ENCODE data around the gene PIP4P1.
A peak's percentile ranks its signal among the peaks of the same experiment; 100 is the strongest.

PIP4P1 gene

GRCh38 chr14:20438664-20439063 lies 22.6 kb downstream of the PIP4P1 start:
- no peak for DNase-seq (ENCODE audit: low read depth in 2 of 2)

GRCh38 chr14:20436363-20436755 lies 24.9 kb downstream of the PIP4P1 start:
- no peak for DNase-seq (ENCODE audit: low read depth in 2 of 2)

- no peak for DNase-seq (ENCODE audit: low read depth in 2 of 2)
Measured at GRCh38 chr14:20435582-20436362, 25.5 kb downstream of the PIP4P1 start, which contains the start of gene KLHL33. Gene KLHL33, minus strand, starts transcription at chr14:20436166. Its CDS starts 355 bp downstream, at chr14:20435811.

- no peak for DNase-seq (ENCODE audit: low read depth in 2 of 2)
Measured at GRCh38 chr14:20434701-20435581, 26.3 kb downstream of the PIP4P1 start.

- no peak for DNase-seq (ENCODE audit: low read depth in 2 of 2)
Measured at GRCh38 chr14:20429801-20430669, 31.2 kb downstream of the PIP4P1 start.

GRCh38 chr14:20428802-20429201 lies 32.4 kb downstream of the PIP4P1 start:
- no peak for DNase-seq (ENCODE audit: low read depth in 2 of 2)

- DNase-seq (ENCODE audit: low read depth in 2 of 2), result no peak
Measured at GRCh38 chr14:20428010-20428365, 33.2 kb downstream of the PIP4P1 start.

- no peak for DNase-seq (ENCODE audit: low read depth in 2 of 2)
Measured at GRCh38 chr14:20427231-20428009, 33.8 kb downstream of the PIP4P1 start.

- no peak for DNase-seq (ENCODE audit: low read depth in 2 of 2)
Measured at GRCh38 chr14:20424851-20425250, 36.4 kb downstream of the PIP4P1 start.

- no peak for DNase-seq (ENCODE audit: low read depth in 2 of 2)
Measured at GRCh38 chr14:20422886-20423285, 38.3 kb downstream of the PIP4P1 start.

- no peak for DNase-seq (ENCODE audit: low read depth in 2 of 2)
Measured at GRCh38 chr14:20421267-20421666, 40.0 kb downstream of the PIP4P1 start.

- DNase-seq (ENCODE audit: low read depth in 2 of 2), result no peak
Measured at GRCh38 chr14:20419419-20419818, 41.8 kb downstream of the PIP4P1 start.

GRCh38 chr14:20418501-20418909 lies 42.7 kb downstream of the PIP4P1 start:
- no peak for DNase-seq (ENCODE audit: low read depth in 2 of 2)

- no peak for DNase-seq (ENCODE audit: low read depth in 2 of 2)
Measured at GRCh38 chr14:20417250-20418186, 43.7 kb downstream of the PIP4P1 start.

GRCh38 chr14:20416223-20416622 lies 45.0 kb downstream of the PIP4P1 start:
- no peak for DNase-seq (ENCODE audit: low read depth in 2 of 2)

GRCh38 chr14:20415782-20416206 lies 45.4 kb downstream of the PIP4P1 start:
- no peak for DNase-seq (ENCODE audit: low read depth in 2 of 2)

GRCh38 chr14:20413744-20414082 lies 47.5 kb downstream of the PIP4P1 start:
- no peak for DNase-seq (ENCODE audit: low read depth in 2 of 2)

GRCh38 chr14:20412876-20413743 lies 48.1 kb downstream of the PIP4P1 start, which contains the start of gene TEP1:
Gene TEP1, minus strand, starts transcription at chr14:20413501. Its CDS starts 5,062 bp downstream, at chr14:20408439.
- peak; percentile 69 to 70 for DNase-seq (ENCODE audit: low read depth in 2 of 2)

- DNase-seq (ENCODE audit: low read depth in 2 of 2), result no peak
Measured at GRCh38 chr14:20412411-20412810, 48.8 kb downstream of the PIP4P1 start.

Measured in stimulated activated CD8-positive, alpha-beta memory T cell treated with anti-CD3 and anti-CD28 coated beads, Interleukin-15, amount 100 ng/mL, for 48 hours (primary cell).